HTR-8/SVneo (cell line): ENCODE measurements around the gene SLC16A9.

Experiments used
- DNase-seq: peaks from one replicate; pipeline ENCODE4 v3.0.0; 2011; ENCODE audit warnings: low spot score, mixed read lengths; ENCODE audit not compliant: insufficient read length
- FAIRE-seq: peaks from 2 replicates; lab custom pipeline; 2011; peaks lifted over from hg19 to GRCh38; lab: Jason Lieb, UNC

The SLC16A9 gene

GRCh38 chr10:59635502-59636290 lies 74.0 kb downstream of the SLC16A9 start:
- DNase-seq (no peak), FAIRE-seq (no peak)

DNA sequence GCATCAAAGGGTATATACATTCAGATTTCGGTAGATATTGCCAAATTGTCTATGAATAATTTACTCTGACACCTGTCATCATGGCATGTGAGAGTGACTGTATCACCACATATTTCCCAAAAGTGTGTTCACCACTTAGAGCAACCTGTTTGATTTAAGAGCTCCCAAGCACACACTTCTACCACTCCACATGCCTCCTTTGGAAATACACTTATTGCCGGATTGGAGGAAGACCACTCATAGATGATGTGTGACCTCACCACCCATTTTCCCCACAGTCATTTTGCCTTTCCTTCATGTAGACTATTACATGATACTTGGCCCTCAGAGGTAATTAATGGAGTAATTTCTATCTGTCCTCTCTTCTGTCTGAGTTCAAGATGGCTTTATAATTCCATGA lies 75.5 kb downstream of the SLC16A9 start:
- FAIRE-seq (no peak), DNase-seq (no peak)

DNA sequence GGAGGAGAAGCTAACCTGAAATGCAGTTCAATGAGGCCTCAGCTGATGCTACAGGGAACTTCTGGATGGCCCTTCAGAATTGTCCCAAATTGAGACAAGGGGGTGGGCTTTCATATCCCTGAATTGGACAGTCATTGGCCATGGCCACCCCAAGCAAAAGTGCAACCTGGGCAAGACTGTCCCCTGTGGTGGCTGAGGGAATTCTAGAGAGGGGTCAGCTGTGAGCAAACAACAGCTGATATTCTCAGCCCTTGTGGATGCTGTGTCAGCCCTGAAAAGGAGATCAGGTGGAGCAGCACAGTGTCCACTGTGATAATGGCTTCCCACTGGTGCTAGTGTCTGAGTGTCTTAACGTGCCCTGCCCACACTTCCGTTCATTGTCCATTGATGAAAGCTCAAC lies 76.6 kb downstream of the SLC16A9 start:
- DNase-seq (no peak), FAIRE-seq (no peak)

DNA sequence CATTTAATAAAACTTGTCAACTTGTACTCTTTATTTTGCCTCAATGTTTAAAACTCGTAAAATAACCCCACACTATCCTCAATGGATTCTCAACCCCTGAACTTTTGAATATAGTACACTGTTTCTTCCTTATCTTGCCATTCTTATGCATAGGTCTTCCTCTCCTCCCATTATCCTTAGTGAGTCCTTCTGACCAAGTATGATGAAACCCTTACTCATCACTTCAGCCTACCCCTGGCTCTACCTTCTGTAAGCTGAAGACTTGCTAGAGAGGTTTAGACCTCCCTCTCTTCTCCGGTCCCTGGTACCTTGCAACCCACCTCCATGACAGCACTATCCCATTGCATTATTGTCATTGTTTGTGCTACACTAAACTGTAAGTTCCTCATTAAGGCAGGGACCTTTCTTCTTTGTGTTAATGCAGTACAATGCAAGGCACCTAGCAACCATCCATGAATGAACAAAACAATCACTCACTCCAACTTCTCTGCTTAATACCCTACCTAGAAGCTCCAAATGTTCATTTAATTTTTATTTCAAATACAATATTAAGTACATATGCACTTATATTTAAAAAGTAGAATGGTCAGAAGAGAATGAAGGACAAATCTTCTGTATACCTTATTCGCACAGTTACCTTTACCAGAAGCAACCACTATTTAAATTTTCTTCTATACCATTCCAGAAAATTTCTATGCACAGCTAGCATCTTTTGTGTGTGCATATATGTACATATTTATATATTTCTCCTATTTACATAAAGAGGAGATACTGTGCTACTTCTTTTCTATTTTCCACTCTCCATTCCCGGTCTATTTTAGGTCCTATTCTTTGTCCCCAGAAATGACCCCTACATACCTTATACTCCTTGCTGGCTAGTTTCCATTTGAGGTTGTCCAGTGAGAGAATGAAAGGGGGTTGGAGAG lies 77.5 kb downstream of the SLC16A9 start:
- FAIRE-seq (no peak), DNase-seq (no peak)

GRCh38 chr10:59631237-59631636 lies 78.4 kb downstream of the SLC16A9 start:
- no peak for DNase-seq
- no peak for FAIRE-seq

DNA sequence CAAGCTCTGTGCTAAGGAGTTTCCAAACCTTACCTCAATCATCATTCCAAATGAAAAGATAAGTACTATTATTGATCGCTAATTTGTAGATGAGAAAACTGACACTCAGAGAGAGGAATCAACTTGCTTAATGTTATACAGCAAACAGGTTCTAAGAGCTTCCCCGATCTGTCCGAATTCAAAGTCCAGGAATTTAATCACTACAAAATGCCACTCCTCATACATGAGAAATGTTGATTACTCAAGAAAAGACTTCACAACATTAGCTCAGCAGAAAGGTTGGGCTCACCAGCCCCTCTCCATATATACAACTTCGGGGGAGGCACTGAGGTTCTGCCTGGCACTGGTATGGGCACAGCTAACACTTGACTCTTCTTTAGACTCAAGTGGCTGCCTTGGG lies 80.7 kb downstream of the SLC16A9 start:
- DNase-seq (no peak), FAIRE-seq (no peak)

DNA sequence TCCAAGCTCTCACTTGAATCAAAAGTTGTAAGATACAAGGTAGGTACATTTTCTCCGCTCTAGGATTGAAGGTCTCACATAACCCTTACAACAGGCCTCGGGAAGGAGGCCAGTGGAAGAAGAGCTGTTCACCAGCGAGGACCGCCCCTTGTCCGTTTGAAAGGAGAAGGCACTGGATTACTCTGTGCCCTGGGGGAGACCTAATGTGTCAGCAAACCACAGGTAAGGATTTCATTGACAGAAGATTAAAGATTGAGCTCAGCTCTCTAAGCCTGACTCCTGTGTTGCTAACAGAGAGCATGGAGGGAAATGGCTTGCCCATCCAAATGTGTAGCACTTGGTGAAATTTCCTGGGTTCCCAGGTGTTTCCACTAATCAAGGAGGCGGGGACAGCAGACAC lies 81.2 kb downstream of the SLC16A9 start:
- DNase-seq = no peak
- no peak for FAIRE-seq

- DNase-seq = no peak
- FAIRE-seq = no peak
Measured at GRCh38 chr10:59627366-59628018, 82.2 kb downstream of the SLC16A9 start.

- FAIRE-seq = no peak
- DNase-seq = no peak
Measured at GRCh38 chr10:59626523-59626869, 83.2 kb downstream of the SLC16A9 start.

- peak; percentile 57 for DNase-seq
- FAIRE-seq = no peak
Measured at GRCh38 chr10:59625721-59626522, 83.7 kb downstream of the SLC16A9 start.

DNA sequence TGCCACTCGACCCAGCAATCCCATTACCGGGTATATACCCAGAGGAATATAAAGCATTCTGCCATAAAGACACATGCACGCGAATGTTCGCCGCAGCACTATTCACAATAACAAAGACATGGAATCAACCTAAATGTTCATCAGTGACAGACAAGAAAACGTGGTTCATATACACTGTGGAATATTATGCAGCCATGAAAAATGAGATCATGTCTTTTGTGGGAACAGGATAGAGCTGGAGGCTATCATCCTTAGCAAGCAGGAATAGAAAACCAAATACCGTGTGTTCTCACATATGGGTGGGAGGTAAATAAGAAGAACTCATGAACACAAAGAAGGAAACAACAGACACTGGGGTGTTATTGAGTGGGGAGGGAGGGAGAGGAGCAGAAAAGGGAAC lies 84.7 kb downstream of the SLC16A9 start:
- no peak for FAIRE-seq

GRCh38 chr10:59624136-59624535 lies 85.5 kb downstream of the SLC16A9 start:
- no peak for DNase-seq
- no peak for FAIRE-seq

More for the DNA sequence above, 84.7 kb downstream of the SLC16A9 start:
- DNase-seq = no peak

DNA sequence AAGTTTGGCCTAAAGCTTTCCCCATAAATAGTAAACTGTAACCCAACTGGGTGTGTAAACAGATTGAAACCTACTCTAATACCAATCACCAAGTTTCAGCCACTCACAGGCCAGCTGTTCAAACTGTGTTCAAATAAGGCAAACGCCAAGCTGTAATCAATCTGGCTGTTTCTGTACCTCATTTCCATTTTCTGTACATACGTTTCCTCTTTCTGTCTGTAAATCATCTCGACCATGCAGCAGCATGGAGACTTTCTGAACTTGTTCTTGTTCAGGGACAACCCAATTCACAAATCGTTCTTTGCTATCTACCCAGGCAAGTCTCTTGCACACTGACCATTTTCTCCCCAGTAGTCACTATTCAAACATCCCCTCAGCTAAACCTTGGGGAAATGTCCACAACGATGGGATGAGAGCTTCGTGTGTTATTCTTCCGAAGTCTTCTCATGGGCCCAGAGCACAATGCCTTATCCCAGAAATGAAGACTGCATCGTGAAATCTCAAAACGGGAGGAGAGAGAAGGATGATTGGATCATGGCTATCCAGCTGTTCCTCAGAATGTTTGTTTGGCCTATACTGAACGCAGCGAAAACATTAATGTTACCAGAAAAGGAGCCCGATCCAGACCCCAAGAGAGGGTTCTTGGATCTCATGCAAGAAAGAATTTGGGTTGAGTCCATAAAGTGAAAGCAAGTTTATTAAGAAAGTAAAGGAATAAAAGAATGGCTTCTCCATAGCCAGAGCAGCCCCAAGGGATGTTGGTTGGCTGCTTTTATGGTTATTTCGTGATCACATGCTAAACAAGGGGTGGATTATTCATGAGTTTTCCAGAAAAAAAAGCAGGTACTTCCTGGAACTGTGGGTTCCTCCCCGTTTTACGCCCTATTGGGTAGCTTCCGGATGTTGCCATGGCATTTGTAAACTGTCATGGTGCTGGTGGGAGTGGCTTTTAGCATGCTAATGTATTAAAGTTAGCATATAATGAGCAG lies 86.2 kb downstream of the SLC16A9 start:
- no peak for DNase-seq
- no peak for FAIRE-seq

GRCh38 chr10:59622320-59623132 lies 87.1 kb downstream of the SLC16A9 start:
- FAIRE-seq = no peak

GRCh38 chr10:59621771-59622170 lies 87.9 kb downstream of the SLC16A9 start:
- DNase-seq (no peak), FAIRE-seq (no peak)

More at GRCh38 chr10:59622320-59623132, 87.1 kb downstream of the SLC16A9 start:
- DNase-seq = peak; percentile 32

GRCh38 chr10:59618666-59619065 lies 91.0 kb downstream of the SLC16A9 start:
- FAIRE-seq (no peak), DNase-seq (no peak)

- DNase-seq = no peak
- FAIRE-seq = no peak
Measured at GRCh38 chr10:59617996-59618395, 91.7 kb downstream of the SLC16A9 start.

GRCh38 chr10:59611048-59611447 lies 98.6 kb downstream of the SLC16A9 start:
- FAIRE-seq = no peak
- DNase-seq = no peak
